Mesothelial cell of epicardium (in vitro differentiated cells): ENCODE measurements around the gene HSPH1. TPM values are rescaled to one million over a fixed set of nuclear protein-coding genes. Genes with fewer than 3 reads are reported as not detected.
"Not testable (repeated sequence)": the region's sequence is repeated elsewhere in the genome, so short reads cannot be mapped to it uniquely, and the experiment has no call there.

Experiments
- DNase-seq, 2 experiments: peaks; one replicate each; pipeline ENCODE4 v3.0.0; 2021; ENCODE audit warnings: low spot score in 2 of 2; ENCODE audit not compliant: unreplicated experiment in 2 of 2
- H3K27ac Mint-ChIP-seq: 2 replicates; pipeline ENCODE4 v1.8.0; 2021; ENCODE audit warnings: mixed read lengths
- H3K27me3 Mint-ChIP-seq: 2 replicates; pipeline ENCODE4 v1.8.0; 2021; ENCODE audit warnings: low read depth, mixed read lengths
- H3K36me3 Mint-ChIP-seq: 2 replicates; pipeline ENCODE4 v1.8.0; 2021; ENCODE audit warnings: mixed read lengths
- H3K4me1 Mint-ChIP-seq: 2 replicates; pipeline ENCODE4 v1.8.0; 2021; ENCODE audit warnings: mixed read lengths
- H3K4me3 Mint-ChIP-seq: 2 replicates; pipeline ENCODE4 v1.8.0; 2021; ENCODE audit warnings: mild to moderate bottlenecking, moderate library complexity, mixed read lengths
- H3K9me3 Mint-ChIP-seq: 2 replicates; pipeline ENCODE4 v1.8.0; 2021; ENCODE audit warnings: mixed read lengths
- CTCF ChIP-seq: fragments of 200-600 bp; sonication (generic); IDR thresholded peaks from one replicate; pipeline ENCODE4 v1.5.0; 2021; ENCODE audit warnings: antibody characterized with exemption; ENCODE audit not compliant: unreplicated experiment
- total RNA-seq: library from RNA; stranded (reverse); gene quantifications from 3 replicates; pipeline ENCODE4 v1.2.1, GENCODE V29; 2021

HSPH1 gene
- total RNA-seq, 1 donor from 2014 or later: 75.1 TPM

GRCh38 chr13:31102905-31103304 lies 58.8 kb downstream of the HSPH1 start:
- TF ChIP-seq CTCF: no peak
- Mint-ChIP-seq H3K36me3 (no peaks in the 10 kb centered on the region), H3K27ac (no peak overlapping the region), H3K9me3 (no peaks in the 10 kb centered on the region), H3K4me3 (no peak overlapping the region), H3K4me1 (peaks cover 3% of the 10 kb centered on the region), H3K27me3 (peaks cover 24% of the 10 kb centered on the region)
- no peak for DNase-seq

- peaks cover 3% of the 10 kb centered on the region for H3K4me1 Mint-ChIP-seq
- no peaks in the 10 kb centered on the region for H3K9me3 Mint-ChIP-seq
- peaks cover 24% of the 10 kb centered on the region for H3K27me3 Mint-ChIP-seq
- no peak overlapping the region for H3K4me3 Mint-ChIP-seq
- no peaks in the 10 kb centered on the region for H3K36me3 Mint-ChIP-seq
- TF ChIP-seq CTCF: no peak
- H3K27ac Mint-ChIP-seq: no peak overlapping the region
- DNase-seq: no peak
These were observed 60.1 kb downstream of the HSPH1 start for GRCh38 chr13:31101472-31102170.

GRCh38 chr13:31100721-31101120 lies 61.0 kb downstream of the HSPH1 start:
- peaks cover 24% of the 10 kb centered on the region for H3K27me3 Mint-ChIP-seq
- no peak overlapping the region for H3K27ac Mint-ChIP-seq
- H3K4me3 Mint-ChIP-seq: no peak overlapping the region
- H3K9me3 Mint-ChIP-seq: no peaks in the 10 kb centered on the region
- DNase-seq: no peak
- no peaks in the 10 kb centered on the region for H3K36me3 Mint-ChIP-seq
- H3K4me1 Mint-ChIP-seq: peaks cover 3% of the 10 kb centered on the region
- no peak for TF ChIP-seq CTCF

- DNase-seq, H3K36me3 Mint-ChIP-seq, H3K9me3 Mint-ChIP-seq, H3K4me3 Mint-ChIP-seq, H3K27ac Mint-ChIP-seq: not testable (repeated sequence)
- H3K4me1 Mint-ChIP-seq: peaks cover 16% of the 10 kb centered on the region
- peaks cover 15% of the 10 kb centered on the region for H3K27me3 Mint-ChIP-seq
These were observed 63.7 kb downstream of the HSPH1 start for GRCh38 chr13:31097911-31098434.

- H3K4me1 Mint-ChIP-seq: peaks cover 16% of the 10 kb centered on the region
- TF ChIP-seq CTCF: no peak
These were observed 64.9 kb downstream of the HSPH1 start for GRCh38 chr13:31096654-31097302.

GRCh38 chr13:31094331-31095015 lies 67.2 kb downstream of the HSPH1 start:
- peaks cover 19% of the 10 kb centered on the region for H3K4me1 Mint-ChIP-seq
- TF ChIP-seq CTCF: no peak
- peak overlapping the region; percentile 27 for H3K27ac Mint-ChIP-seq
- no peaks in the 10 kb centered on the region for H3K36me3 Mint-ChIP-seq
- H3K4me3 Mint-ChIP-seq: no peak overlapping the region
- H3K27me3 Mint-ChIP-seq: peaks cover 3% of the 10 kb centered on the region
- no peak for DNase-seq
- H3K9me3 Mint-ChIP-seq: no peaks in the 10 kb centered on the region

More at GRCh38 chr13:31096654-31097302, 64.9 kb downstream of the HSPH1 start:
- peaks cover 13% of the 10 kb centered on the region for H3K27me3 Mint-ChIP-seq
- H3K27ac Mint-ChIP-seq: no peak overlapping the region
- H3K9me3 Mint-ChIP-seq: no peaks in the 10 kb centered on the region
- H3K4me3 Mint-ChIP-seq: no peak overlapping the region
- H3K36me3 Mint-ChIP-seq: no peaks in the 10 kb centered on the region
- no peak for DNase-seq
